Small intestine (tissue), 7 donors: ENCODE results near the gene ZCCHC3. TPM values are rescaled to one million over a fixed set of nuclear protein-coding genes. Genes with fewer than 3 reads are reported as not detected.

Source experiments
- DNase-seq, 2 donors: peaks; one replicate each; pipeline versions ENCODE4 v3.0.0 to v3.0.0-alpha.2; 2013
- FAIRE-seq: peaks from 2 replicates; lab custom pipeline; 2012; peaks lifted over from hg19 to GRCh38; lab: Jason Lieb, UNC
- H3K27ac ChIP-seq, 3 donors: one replicate each; pipeline ENCODE4 v1.5.1; 2013; ENCODE audit warnings: low read length in 2 of 3, mild to moderate bottlenecking in 2 of 3, control low read depth in 1 of 3, inconsistent platforms in 1 of 3, low read depth in 1 of 3, moderate library complexity in 1 of 3
- H3K27me3 ChIP-seq, 3 donors: one replicate each; pipeline ENCODE4 v1.6.1; 2013; ENCODE audit warnings: low read length in 3 of 3, inconsistent platforms in 1 of 3; ENCODE audit not compliant: control insufficient read depth in 3 of 3, insufficient read depth in 3 of 3
- H3K36me3 ChIP-seq, 3 donors: one replicate each; pipeline ENCODE4 v1.6.1; 2013; ENCODE audit warnings: low read length in 3 of 3, inconsistent platforms in 1 of 3, low read depth in 1 of 3, mild to moderate bottlenecking in 1 of 3, moderate library complexity in 1 of 3; ENCODE audit not compliant: control insufficient read depth in 3 of 3, insufficient read depth in 2 of 3
- H3K4me1 ChIP-seq, 3 donors: one replicate each; pipeline ENCODE4 v1.6.1; 2013; ENCODE audit warnings: low read length in 2 of 3, inconsistent platforms in 1 of 3, low read depth in 1 of 3, mild to moderate bottlenecking in 1 of 3, moderate library complexity in 1 of 3; ENCODE audit not compliant: control insufficient read depth in 3 of 3, insufficient read depth in 2 of 3
- H3K4me3 ChIP-seq, 3 donors: one replicate each; pipeline ENCODE4 v1.5.1; 2013; ENCODE audit warnings: low read length in 3 of 3, control low read depth in 1 of 3, inconsistent platforms in 1 of 3, low read depth in 1 of 3, mild to moderate bottlenecking in 1 of 3, moderate library complexity in 1 of 3
- H3K9me3 ChIP-seq, 2 donors: one replicate each; pipeline ENCODE4 v1.6.1; 2013; ENCODE audit warnings: low read depth in 1 of 2, low read length in 1 of 2; ENCODE audit not compliant: control insufficient read depth in 2 of 2, insufficient read depth in 1 of 2
- WGBS, 3 donors: extraction: QIAGEN DNeasy Blood & Tissue Kit; methylation state at CpG; one replicate each; pipeline ENCODE4 v1.1.7; 2013; 5-methylcytosine and 5-hydroxymethylcytosine counted together
- polyA plus RNA-seq, 4 donors: library from polyadenylated mRNA; stranded (reverse) in 3 of 4; unstranded in 1 of 4; fragments of 200-250 nt in 3 of 4; fragments of 120-200 nt in 1 of 4; gene quantifications; one replicate each; pipeline versions ENCODE4 v1.2.1 to v1.2.3, GENCODE V29; 2013
- donor health status: healthy with polysubstance abuse.
- donor health status: control.
- donor health status: control.
- donor health status: Bipolar disorder and iron deficiency.
- donor health status: healthy.

Gene ZCCHC3
- polyA plus RNA-seq, 4 donors, result 8.9 to 27.0 (median 12.3) TPM

DNA sequence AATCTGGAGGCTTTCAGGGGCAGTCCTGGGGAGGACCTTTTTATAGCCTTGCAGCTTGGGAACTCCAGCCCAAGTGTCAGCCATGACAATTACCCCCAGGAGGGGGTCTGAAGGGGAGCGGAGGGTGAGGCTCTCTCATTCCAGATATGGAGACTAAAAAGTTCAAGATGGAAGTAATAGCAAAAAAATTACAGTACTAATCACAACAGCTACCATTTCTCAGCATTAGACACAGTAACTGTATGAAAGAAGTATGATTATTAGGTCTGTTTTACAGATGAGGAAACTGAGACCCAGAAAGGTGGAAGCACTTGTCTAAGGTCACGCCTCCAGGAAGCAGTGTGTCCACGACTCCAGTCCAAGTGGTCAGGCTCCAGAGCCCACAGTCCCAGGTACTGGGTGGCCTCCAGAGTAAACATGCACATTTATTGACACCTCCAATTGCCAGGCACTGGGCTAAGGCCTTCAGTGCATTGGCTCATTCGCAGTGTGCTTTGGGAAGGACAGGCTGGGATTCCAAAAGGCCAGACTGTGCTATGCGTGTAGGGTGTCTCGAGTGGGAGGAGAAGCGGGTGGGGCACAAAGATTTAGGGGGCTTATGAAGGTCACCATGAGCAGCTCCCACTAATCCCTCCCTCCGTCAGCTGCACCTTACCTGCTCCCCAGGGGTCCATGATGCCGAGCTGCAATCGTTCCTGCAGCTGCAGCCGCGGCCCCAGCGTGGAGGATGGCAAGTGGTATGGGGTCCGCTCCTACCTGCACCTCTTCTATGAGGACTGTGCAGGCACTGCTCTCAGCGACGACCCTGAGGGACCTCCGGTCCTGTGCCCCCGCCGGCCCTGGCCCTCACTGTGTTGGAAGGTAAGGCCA, 51.8 kb downstream of the ZCCHC3 start:
- DNase-seq (no peak), FAIRE-seq (no peak)
- no peaks in the 10 kb centered on the region for H3K27me3 ChIP-seq
- no peak overlapping the region for H3K27ac ChIP-seq
- WGBS, 3 donors, result 90 to 94% (median 93%) methylated on average over 19 of the region's 19 CpGs
- no peaks in the 10 kb centered on the region for H3K9me3 ChIP-seq
- H3K4me1 ChIP-seq, result peaks cover 0 to 5% (median 0%) of the 10 kb centered on the region in 3 donors
- no peak overlapping the region for H3K4me3 ChIP-seq
- H3K36me3 ChIP-seq, result peaks cover 0 to 11% (median 0%) of the 10 kb centered on the region in 3 donors

Other genes starting within 250 kb of the ZCCHC3 start
- gene DEFB125, start 209.9 kb upstream of the ZCCHC3 start, polyA plus RNA-seq, result not detected
- not detected for gene DEFB126, start 155.0 kb upstream of the ZCCHC3 start, polyA plus RNA-seq
- gene DEFB127, start 140.1 kb upstream of the ZCCHC3 start, polyA plus RNA-seq, result not detected
- gene DEFB128, start 107.9 kb upstream of the ZCCHC3 start, polyA plus RNA-seq, result not detected
- not detected for gene DEFB129, start 70.3 kb upstream of the ZCCHC3 start, polyA plus RNA-seq
- under 1 TPM in 1 of 4 donors, not detected in 3; 0.03 TPM for gene DEFB132, start 39.8 kb upstream of the ZCCHC3 start, polyA plus RNA-seq
- gene C20orf96, start 6.8 kb upstream of the ZCCHC3 start, polyA plus RNA-seq, result 1 to 10 TPM; 3.5 to 8.7 (median 6.7) TPM
- gene SOX12, start 28.0 kb downstream of the ZCCHC3 start, polyA plus RNA-seq, result 1 to 10 TPM in 3 of 4 donors, under 1 TPM in 1; 0.81 to 9.7 (median 2.0) TPM
- 10 to 100 TPM in 2 of 4 donors, 1 to 10 TPM in 1, under 1 TPM in 1; 0.67 to 15.4 (median 9.6) TPM for gene NRSN2, start 49.5 kb downstream of the ZCCHC3 start, polyA plus RNA-seq
- gene TRIB3, start 83.2 kb downstream of the ZCCHC3 start, polyA plus RNA-seq, result 10 to 100 TPM in 1 of 4 donors, 1 to 10 TPM in 3; 1.2 to 41.7 (median 3.2) TPM
- 100 to 1,000 TPM in 3 of 4 donors, 10 to 100 TPM in 1; 74.8 to 176 (median 158) TPM for gene RBCK1, start 110.7 kb downstream of the ZCCHC3 start, polyA plus RNA-seq
- gene TBC1D20, start 165.0 kb downstream of the ZCCHC3 start, polyA plus RNA-seq, result 10 to 100 TPM; 13.1 to 28.7 (median 14.8) TPM
- gene CSNK2A1, start 246.2 kb downstream of the ZCCHC3 start, polyA plus RNA-seq, result 100 to 1,000 TPM in 1 of 4 donors, 10 to 100 TPM in 3; 24.0 to 107 (median 33.8) TPM